IMR-90 (cell line): ENCODE data around the gene SNTG2. TPM values are rescaled to one million over a fixed set of nuclear protein-coding genes. Genes with fewer than 3 reads are reported as not detected.

Experiments
- ATAC-seq: fragments of 200-7000 bp; cut with Tn5 transposase; 2 replicates; pipeline ENCODE4 v1.9.1; 2020; ENCODE audit warnings: low read depth, mild to moderate bottlenecking, moderate library complexity
- BruUV-seq: library from RNA; stranded (reverse); fragments of 400-500 nt; replicated peaks from 2 replicates; lab custom pipeline; 2021; lab: Mats Ljungman, UMichigan
- CTCF ChIA-PET: fragments of 300-600 bp; formaldehyde crosslinking; extraction: SDS; loops from one replicate; lab custom pipeline; 2021; ENCODE audit warnings: antibody characterized with exemption; lab: Yijun Ruan, JAX
- POLR2A ChIA-PET: fragments of 300-600 bp; sonication (Branson Sonifier 250); formaldehyde crosslinking; loops from one replicate; lab custom pipeline; 2022; ENCODE audit warnings: antibody characterized with exemption; ENCODE audit not compliant: unreplicated experiment; lab: Charles Lee
- DNase-seq: peaks from one replicate; pipeline ENCODE4 v3.0.0; 2013
- H2AFZ ChIP-seq: replicated peaks from 2 replicates; pipeline ENCODE3; 2013; ENCODE audit warnings: low read length, mild to moderate bottlenecking; ENCODE audit not compliant: poor library complexity
- H2AK5ac ChIP-seq: 2 replicates; pipeline ENCODE4 v1.6.1; 2013; ENCODE audit warnings: low read depth, low read length, inconsistent platforms
- H2AK9ac ChIP-seq: replicated peaks from 2 replicates; pipeline ENCODE3; 2013; ENCODE audit warnings: mild to moderate bottlenecking, low read depth, low read length, moderate library complexity; ENCODE audit not compliant: poor library complexity
- H2BK120ac ChIP-seq: 2 replicates; pipeline ENCODE4 v1.6.1; 2013; ENCODE audit warnings: low read depth, low read length, inconsistent platforms
- H2BK15ac ChIP-seq: 3 replicates; pipeline ENCODE4 v1.6.1; 2013; ENCODE audit warnings: low read depth, low read length, inconsistent platforms
- H2BK20ac ChIP-seq: 2 replicates; pipeline ENCODE4 v1.6.1; 2013; ENCODE audit warnings: low read depth, mild to moderate bottlenecking, inconsistent platforms, low read length, moderate library complexity
- H2BK5ac ChIP-seq: 2 replicates; pipeline ENCODE4 v1.6.1; 2013; ENCODE audit warnings: mild to moderate bottlenecking, low read depth, low read length, inconsistent platforms; ENCODE audit not compliant: poor library complexity, severe bottlenecking
- H3K14ac ChIP-seq: replicated peaks from 2 replicates; pipeline ENCODE4 v1.6.1; 2013; ENCODE audit warnings: low read depth, low read length, inconsistent platforms
- H3K18ac ChIP-seq: 2 replicates; pipeline ENCODE4 v1.6.1; 2013; ENCODE audit warnings: low read depth, low read length, control low read depth
- H3K23ac ChIP-seq: 2 replicates; pipeline ENCODE4 v1.6.1; 2013; ENCODE audit warnings: low read depth, low read length, inconsistent platforms
- H3K27ac ChIP-seq: 2 replicates; pipeline ENCODE4 v1.5.1; 2013; ENCODE audit warnings: mild to moderate bottlenecking, control low read depth, low read length; ENCODE audit not compliant: insufficient read depth
- H3K27me3 ChIP-seq: 2 replicates; pipeline ENCODE4 v1.6.1; 2013; ENCODE audit warnings: low read length; ENCODE audit not compliant: control insufficient read depth, insufficient read depth
- H3K36me3 ChIP-seq: 2 replicates; pipeline ENCODE4 v1.6.1; 2013; ENCODE audit warnings: low read length, mixed read lengths; ENCODE audit not compliant: control insufficient read depth, insufficient read depth
- H3K4ac ChIP-seq: 2 replicates; pipeline ENCODE4 v1.6.1; 2013; ENCODE audit warnings: low read depth, low read length, inconsistent platforms
- H3K4me1 ChIP-seq: 2 replicates; pipeline ENCODE4 v1.6.1; 2013; ENCODE audit warnings: low read length, mixed read lengths; ENCODE audit not compliant: control insufficient read depth, insufficient read depth
- H3K4me2 ChIP-seq: 2 replicates; pipeline ENCODE4 v1.6.1; 2013; ENCODE audit warnings: low read depth, mild to moderate bottlenecking, control low read depth, low read length, moderate library complexity
- H3K4me3 ChIP-seq: 2 replicates; pipeline ENCODE4 v1.5.1; 2013; ENCODE audit warnings: low read depth, mild to moderate bottlenecking, control low read depth, low read length, moderate library complexity; ENCODE audit not compliant: insufficient read depth
- H3K56ac ChIP-seq: 2 replicates; pipeline ENCODE4 v1.6.1; 2013; ENCODE audit warnings: low read length, inconsistent platforms; ENCODE audit not compliant: insufficient read depth; ENCODE audit errors: extremely low read depth
- H3K79me1 ChIP-seq, 2 experiments: 2 replicates each; pipeline ENCODE4 v1.6.1; 2013; ENCODE audit warnings: low read length in 2 of 2, inconsistent platforms in 1 of 2, low read depth in 1 of 2
- H3K9ac ChIP-seq: 2 replicates; pipeline ENCODE4 v1.6.1; 2013; ENCODE audit warnings: low read depth, low read length, control low read depth
- H3K9me1 ChIP-seq: 2 replicates; pipeline ENCODE4 v1.6.1; 2013; ENCODE audit warnings: low read length, inconsistent platforms; ENCODE audit not compliant: insufficient read depth
- H3K9me3 ChIP-seq: 2 replicates; pipeline ENCODE4 v1.6.1; 2013; ENCODE audit warnings: low read length; ENCODE audit not compliant: control insufficient read depth, insufficient read depth
- H4K20me1 ChIP-seq: 2 replicates; pipeline ENCODE4 v1.6.1; 2013; ENCODE audit warnings: low read length, inconsistent platforms; ENCODE audit not compliant: insufficient read depth
- H4K5ac ChIP-seq: 2 replicates; pipeline ENCODE4 v1.6.1; 2013; ENCODE audit warnings: mild to moderate bottlenecking, low read depth, low read length, control low read depth
- H4K8ac ChIP-seq, 2 experiments: 2 replicates each; pipeline ENCODE4 v1.6.1; 2013; ENCODE audit warnings: low read depth in 2 of 2, low read length in 2 of 2, control low read depth in 1 of 2, inconsistent platforms in 1 of 2
- H4K91ac ChIP-seq: 2 replicates; pipeline ENCODE4 v1.6.1; 2013; ENCODE audit warnings: low read depth, low read length, inconsistent platforms; ENCODE audit not compliant: insufficient read depth
- BHLHE40 ChIP-seq: fragments of 150-350 bp; IDR thresholded peaks from 2 replicates; pipeline ENCODE4 v1.6.1; 2016; ENCODE audit warnings: mild to moderate bottlenecking, low read depth, low read length
- CEBPB ChIP-seq: IDR thresholded peaks from 2 replicates; pipeline ENCODE4 v1.6.1; 2012; ENCODE audit warnings: low read depth, low read length, improper control_type of control experiment
- CHD1 ChIP-seq: IDR thresholded peaks from 2 replicates; pipeline ENCODE4 v1.6.1; 2012; ENCODE audit warnings: low read depth, low read length, improper control_type of control experiment
- CTCF ChIP-seq: conservative IDR thresholded peaks from 2 replicates; pipeline ENCODE4 v1.5.1; 2012; ENCODE audit warnings: mild to moderate bottlenecking, low read depth, low read length, improper control_type of control experiment
- ELK1 ChIP-seq: fragments of 150-350 bp; IDR thresholded peaks from 2 replicates; pipeline ENCODE4 v1.6.1; 2016; ENCODE audit warnings: low read depth, mild to moderate bottlenecking, low read length, moderate library complexity, borderline replicate concordance
- FOS ChIP-seq: fragments of 150-350 bp; IDR thresholded peaks from 2 replicates; pipeline ENCODE4 v1.6.1; 2016; ENCODE audit warnings: low read depth, low read length
- MAZ ChIP-seq: IDR thresholded peaks from 2 replicates; pipeline ENCODE4 v1.6.1; 2012; ENCODE audit warnings: low read depth, mild to moderate bottlenecking, low read length, improper control_type of control experiment, moderate library complexity, borderline replicate concordance
- NFE2L2 ChIP-seq: fragments of 150-350 bp; IDR thresholded peaks from 2 replicates; pipeline ENCODE4 v1.6.1; 2016; ENCODE audit warnings: low read depth, mild to moderate bottlenecking, low read length
- POLR2A ChIP-seq: IDR thresholded peaks from 2 replicates; pipeline ENCODE4 v1.6.1; 2012; ENCODE audit warnings: mild to moderate bottlenecking, low read depth, low read length
- RCOR1 ChIP-seq: IDR thresholded peaks from 2 replicates; pipeline ENCODE4 v1.6.1; 2012; ENCODE audit warnings: mild to moderate bottlenecking, low read length, improper control_type of control experiment; ENCODE audit not compliant: insufficient replicate concordance
- SMC3 ChIP-seq: fragments of 150-350 bp; IDR thresholded peaks from 2 replicates; pipeline ENCODE4 v1.6.1; 2016; ENCODE audit warnings: low read depth, mild to moderate bottlenecking, antibody characterized with exemption, low read length, moderate library complexity
- WGBS, 2 experiments: methylation state at CpG; one replicate each; pipeline versions ENCODE4 v1.1.5 to v1.1.7; 2013; ENCODE audit warnings: missing lambda C conversion rate in 2 of 2; ENCODE audit not compliant: insufficient read length in 1 of 2; ENCODE audit errors: extremely low coverage in 2 of 2; 5-methylcytosine and 5-hydroxymethylcytosine counted together
- dilution Hi-C: fragments of 300-500 bp; cut with HindIII; formaldehyde crosslinking; loops from one replicate; pipeline ENCODE4 v1.14.3; 2018; ENCODE audit warnings: low sequenced_read_pairs; ENCODE audit not compliant: unreplicated experiment
- in situ Hi-C: fragments of 300-500 bp; cut with MboI; formaldehyde crosslinking; loops from 3 replicates; pipeline ENCODE4 v1.14.3; 2019; ENCODE audit warnings: low sequenced_read_pairs, inconsistent platforms, mixed read lengths
- intact Hi-C: fragments of 100-400 bp; cut with micrococcal nuclease; formaldehyde crosslinking; loops from 2 replicates; pipeline ENCODE4 v1.10.0; 2022
- polyA plus RNA-seq, 3 experiments: library from polyadenylated mRNA; depleted of rRNA; stranded (reverse); fragments of >200 nt; gene quantifications; 2 replicates each; pipeline ENCODE4 v1.2.3, GENCODE V29; 2012; ENCODE audit warnings: low replicate concordance in 1 of 3
- total RNA-seq: library from RNA; depleted of rRNA; stranded (reverse); fragments of >200 nt; gene quantifications from 2 replicates; pipeline ENCODE4 v1.2.3, GENCODE V29; 2012
- TF ChIP-seq, protein P1 (sequence below): fragments of 150-350 bp; IDR thresholded peaks from 2 replicates; pipeline ENCODE4 v1.6.1; 2017; ENCODE audit warnings: mild to moderate bottlenecking, antibody characterized with exemption, low read length, low read depth

SNTG2 gene
- total and polyA plus RNA-seq, 2 of the 4 experiments (the other 2 are of a cell fraction), result under 0.01 to 0.17 TPM

GRCh38 chr2:1153920-1154319 is 203.3 kb downstream of the SNTG2 start:
- no TSS peak for BruUV-seq
- Histone ChIP-seq H3K9ac (no peak overlapping the region), H3K27me3 (no peaks in the 10 kb centered on the region), H4K8ac (no peak overlapping the region), H3K23ac (no peak overlapping the region), H3K18ac (no peak overlapping the region), H4K20me1 (no peaks in the 10 kb centered on the region), H2BK5ac (no peak overlapping the region), H3K4ac (no peak overlapping the region), H2BK15ac (no peak overlapping the region), H3K4me1 (no peaks in the 10 kb centered on the region), H3K14ac (no peak overlapping the region), H3K27ac (no peak overlapping the region), H2BK120ac (no peak overlapping the region), H2AK9ac (no peak overlapping the region), H2BK20ac (no peak overlapping the region), H3K79me1 (no peaks in the 10 kb centered on the region), H3K4me3 (no peak overlapping the region), H3K4me2 (no peak overlapping the region), H2AFZ (no peak overlapping the region), H3K56ac (no peak overlapping the region), H3K36me3 (no peaks in the 10 kb centered on the region), H2AK5ac (no peak overlapping the region), H4K91ac (no peak overlapping the region), H3K9me3 (peaks cover 21% of the 10 kb centered on the region), H3K9me1 (no peaks in the 10 kb centered on the region), H4K5ac (no peak overlapping the region)
- POLR2A ChIA-PET, result no interaction called here
- in situ Hi-C loops, result no loop called here
- 54% methylated on average over 4 of the region's 9 CpGs; no CpG with 5 or more reads in 1 of the 2 experiments for WGBS, 2 experiments
- intact Hi-C loops, result no loop called here
- ATAC-seq (no peak), DNase-seq (no peak)
- CTCF ChIA-PET, result interaction anchor here (0.6 to 1.6 kb wide), 2 partner anchors 13 to 882 kb away, joined by 3 to 5 read pairs; no protein-coding TSS in a partner anchor
- dilution Hi-C loops, result no loop called here
- no peak for TF ChIP-seq FOS
- TF ChIP-seq NFE2L2, result no peak
- TF ChIP-seq MAZ, result no peak
- no peak for TF ChIP-seq CTCF
- no peak for TF ChIP-seq ELK1
- TF ChIP-seq, protein P1, sequence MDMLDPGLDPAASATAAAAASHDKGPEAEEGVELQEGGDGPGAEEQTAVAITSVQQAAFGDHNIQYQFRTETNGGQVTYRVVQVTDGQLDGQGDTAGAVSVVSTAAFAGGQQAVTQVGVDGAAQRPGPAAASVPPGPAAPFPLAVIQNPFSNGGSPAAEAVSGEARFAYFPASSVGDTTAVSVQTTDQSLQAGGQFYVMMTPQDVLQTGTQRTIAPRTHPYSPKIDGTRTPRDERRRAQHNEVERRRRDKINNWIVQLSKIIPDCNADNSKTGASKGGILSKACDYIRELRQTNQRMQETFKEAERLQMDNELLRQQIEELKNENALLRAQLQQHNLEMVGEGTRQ, result no peak
- no peak for TF ChIP-seq CEBPB
- TF ChIP-seq RCOR1, result no peak
- TF ChIP-seq CHD1, result no peak
- no peak for TF ChIP-seq BHLHE40
- no peak for TF ChIP-seq POLR2A
- no peak for TF ChIP-seq SMC3
